Hematopoietic multipotent progenitor cell treated with erythropoietin and hydrocortisone succinate and interleukin-3 and kit ligand, for 8 days (in vitro differentiated cells): Measurements from ENCODE around the gene TUBG2.
"Not testable (repeated sequence)": the region's sequence is repeated elsewhere in the genome, so short reads cannot be mapped to it uniquely, and the experiment has no call there.

Experiments
- DNase-seq: peaks from one replicate; pipeline ENCODE4 v3.0.0-alpha.2; 2015

Gene TUBG2

DNA sequence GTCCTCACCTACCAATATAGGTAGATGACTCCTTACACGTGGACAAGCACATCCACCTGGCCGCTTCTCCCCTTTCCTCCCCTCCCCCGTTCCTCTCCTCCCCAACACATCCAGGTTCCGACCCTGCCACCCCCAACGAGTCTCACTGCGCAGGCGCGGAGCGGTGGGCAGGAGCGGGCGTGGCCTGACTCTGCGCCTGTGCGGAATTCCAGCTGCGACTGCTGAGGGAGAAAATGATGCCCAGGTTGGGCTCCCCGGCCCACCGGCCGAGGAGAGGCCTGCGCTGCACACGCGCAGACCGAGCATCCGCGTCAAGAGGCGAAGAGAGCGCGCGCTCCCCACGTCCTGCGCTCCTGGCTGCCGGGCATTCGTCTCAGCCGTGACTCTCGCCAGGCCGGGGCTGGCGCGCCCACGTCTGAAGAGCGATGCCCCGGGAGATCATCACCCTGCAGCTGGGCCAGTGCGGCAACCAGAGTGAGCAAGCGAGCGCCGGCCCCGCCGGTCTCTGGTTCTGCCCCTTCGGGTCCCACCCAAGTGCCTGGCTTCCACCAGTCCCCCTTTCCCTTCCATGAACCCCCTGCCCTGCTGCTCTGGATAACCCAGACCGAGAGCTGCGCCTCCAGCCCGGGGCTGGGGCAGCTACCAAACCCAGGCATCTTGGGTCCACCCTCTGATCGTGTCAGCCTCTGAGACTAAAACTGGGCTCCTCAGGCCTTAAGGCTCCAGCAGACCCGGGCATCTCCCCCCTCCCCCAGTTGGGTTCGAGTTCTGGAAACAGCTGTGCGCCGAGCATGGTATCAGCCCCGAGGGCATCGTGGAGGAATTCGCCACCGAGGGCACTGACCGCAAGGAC is at the start of gene TUBG2:
TSS of gene TUBG2 (plus strand) at position 206 of the 853 bp plus-strand sequence. CDS start at position 426, 220 bp downstream.
- DNase-seq, result peak; percentile 91

DNA sequence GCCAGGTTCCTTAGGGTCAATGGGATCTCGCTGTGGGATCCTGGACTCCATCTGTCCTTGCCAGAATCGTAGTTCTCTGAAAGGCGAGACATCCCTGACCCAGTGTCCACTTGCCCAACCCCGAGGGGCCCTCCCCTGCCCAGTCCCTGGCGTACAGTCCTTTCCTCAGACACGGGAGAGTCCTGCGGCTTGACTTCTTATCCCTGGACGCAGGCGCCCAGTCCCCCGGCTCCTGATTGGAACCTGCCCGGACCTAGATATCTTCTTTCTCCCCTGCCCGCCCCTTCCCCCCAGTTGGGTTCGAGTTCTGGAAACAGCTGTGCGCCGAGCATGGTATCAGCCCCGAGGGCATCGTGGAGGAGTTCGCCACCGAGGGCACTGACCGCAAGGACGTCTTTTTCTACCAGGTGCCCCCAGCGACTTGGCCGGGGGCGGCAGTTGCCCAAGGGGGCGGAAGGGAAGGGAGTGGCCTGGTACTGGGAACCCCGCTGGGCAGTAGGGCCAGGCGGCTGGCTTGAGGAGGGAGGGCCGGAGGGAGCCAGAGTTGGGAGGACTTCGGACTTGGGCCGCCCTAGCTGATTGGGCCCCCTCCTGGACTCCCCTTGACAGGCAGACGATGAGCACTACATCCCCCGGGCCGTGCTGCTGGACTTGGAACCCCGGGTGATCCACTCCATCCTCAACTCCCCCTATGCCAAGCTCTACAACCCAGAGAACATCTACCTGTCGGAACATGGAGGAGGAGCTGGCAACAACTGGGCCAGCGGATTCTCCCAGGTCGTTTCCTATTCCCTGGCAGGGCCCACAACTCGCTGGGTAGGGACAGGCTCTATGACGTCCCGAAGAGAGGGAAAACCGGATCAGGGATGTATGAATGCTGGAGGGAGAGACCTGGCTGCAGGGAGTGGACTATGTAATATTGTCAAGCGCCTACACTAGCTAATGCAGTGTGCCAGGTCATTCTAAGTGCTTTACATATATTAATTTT is 49.0 kb upstream of the TUBG2 start:
- not testable (repeated sequence) for DNase-seq

DNA sequence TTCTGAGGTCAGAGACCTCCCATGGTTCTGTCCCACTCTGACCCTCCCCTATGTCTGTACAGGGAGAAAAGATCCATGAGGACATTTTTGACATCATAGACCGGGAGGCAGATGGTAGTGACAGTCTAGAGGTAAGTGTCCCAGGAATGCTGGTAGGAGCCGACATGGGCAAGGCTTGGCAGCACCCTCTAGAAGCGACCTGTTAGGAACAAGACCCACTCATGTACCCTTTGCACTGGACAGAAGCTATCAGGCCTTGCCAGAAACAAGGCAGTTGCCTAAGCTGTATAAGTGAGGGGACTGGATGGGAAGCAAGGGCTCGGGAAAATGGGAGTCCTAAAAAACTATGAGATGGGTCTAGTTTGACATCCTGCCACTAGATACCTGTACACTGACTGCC is 47.1 kb upstream of the TUBG2 start:
- DNase-seq, result no peak

DNA sequence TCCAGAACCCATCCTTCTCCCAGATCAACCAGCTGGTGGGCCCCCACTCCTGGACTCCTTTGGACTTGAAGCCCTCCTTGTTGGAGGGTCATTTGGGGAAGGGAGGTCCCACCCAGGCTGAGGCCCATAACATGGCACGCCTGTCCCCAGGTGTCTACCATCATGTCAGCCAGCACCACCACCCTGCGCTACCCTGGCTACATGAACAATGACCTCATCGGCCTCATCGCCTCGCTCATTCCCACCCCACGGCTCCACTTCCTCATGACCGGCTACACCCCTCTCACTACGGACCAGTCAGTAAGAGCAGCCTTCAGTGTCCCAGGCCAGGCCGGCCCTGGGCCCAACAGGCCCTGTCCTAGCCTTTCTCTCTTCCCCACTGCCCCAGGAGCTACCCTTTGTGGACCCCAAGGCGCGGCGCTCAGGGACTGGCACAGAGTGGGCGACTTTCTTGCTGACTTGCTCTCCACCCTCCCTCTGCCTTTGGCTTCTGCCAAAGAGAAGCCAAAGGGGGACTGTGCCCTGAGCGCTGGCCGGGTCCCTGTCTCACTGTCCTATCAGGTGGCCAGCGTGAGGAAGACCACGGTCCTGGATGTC is 45.3 kb upstream of the TUBG2 start:
- DNase-seq, result no peak

DNA sequence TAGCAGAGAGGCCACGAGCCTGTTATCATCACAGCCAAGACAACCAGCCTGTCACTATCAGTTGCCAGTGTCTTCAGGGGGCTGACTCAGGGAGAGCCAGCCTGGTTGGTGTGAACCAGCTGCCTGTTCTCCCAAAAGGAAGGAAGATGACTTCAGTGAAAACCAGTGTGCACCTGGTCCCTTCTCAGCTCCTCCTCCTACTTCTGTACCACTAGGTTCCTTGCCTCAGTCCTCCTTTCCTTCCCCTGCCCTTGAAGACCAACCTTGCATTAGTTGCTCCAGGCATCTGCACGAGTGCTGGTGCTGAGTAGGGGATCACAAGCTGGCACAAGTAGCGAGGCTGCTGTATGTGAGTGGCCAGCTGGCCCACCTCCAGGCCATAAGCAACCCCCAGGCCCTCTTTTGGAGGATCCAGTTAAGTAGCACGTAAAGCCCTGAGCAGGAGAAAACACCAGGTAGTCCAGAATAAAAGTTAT is 41.1 kb upstream of the TUBG2 start:
- peak; percentile 95 for DNase-seq

DNA sequence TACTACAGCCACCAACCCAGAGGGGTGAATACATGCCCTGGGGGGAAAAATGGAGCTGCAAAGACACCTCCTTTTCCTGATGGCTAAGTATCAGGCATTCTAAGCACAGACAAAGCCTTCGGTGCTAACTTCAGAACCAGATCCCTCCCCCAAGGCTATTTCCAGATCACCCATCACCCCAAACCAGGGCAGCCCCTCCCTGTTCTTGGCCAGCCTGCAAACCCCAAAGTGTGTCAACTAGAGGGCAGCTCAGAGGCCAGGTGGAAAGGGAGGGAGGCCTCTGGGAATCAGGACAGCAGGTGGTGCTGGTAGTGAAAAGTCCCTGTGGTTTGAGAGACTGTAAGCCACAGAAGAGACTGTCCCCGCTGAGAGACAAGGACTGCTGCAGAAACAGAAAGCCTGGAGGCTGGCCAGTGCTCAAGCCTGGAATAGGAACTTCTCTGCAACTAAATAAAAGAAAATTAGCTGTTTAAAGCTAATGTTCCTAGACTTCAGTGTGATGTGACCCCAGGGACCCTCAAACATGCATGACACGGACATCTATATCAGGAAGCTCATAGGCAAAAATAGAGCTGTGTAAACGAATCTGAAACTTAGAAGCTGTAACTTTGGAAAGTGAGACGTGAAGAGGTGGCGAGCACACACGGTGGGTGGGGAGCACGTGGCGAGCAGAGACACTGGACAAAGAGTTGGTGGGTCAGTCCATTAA is 40.5 kb upstream of the TUBG2 start:
- peak; percentile 88 for DNase-seq

DNA sequence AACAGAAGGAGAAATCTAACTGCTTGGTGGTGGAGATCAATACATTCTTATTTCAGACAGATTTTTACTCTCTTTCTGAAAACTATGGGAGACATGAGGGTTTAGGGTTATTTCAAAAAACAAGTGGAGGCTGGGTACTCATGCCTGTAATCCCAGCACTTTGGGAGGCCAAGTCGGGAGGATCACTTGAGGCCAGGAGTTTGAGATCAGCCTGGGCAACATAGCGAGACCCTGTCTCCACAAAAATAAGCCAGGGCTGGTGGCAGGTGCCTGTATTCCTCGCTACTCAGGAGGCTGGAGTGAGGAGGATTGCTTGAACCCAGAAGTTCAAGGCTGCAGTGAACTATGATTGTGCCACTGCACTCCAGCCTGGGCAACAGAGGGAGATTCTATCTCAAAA is 37.1 kb upstream of the TUBG2 start:
- not testable (repeated sequence) for DNase-seq

DNA sequence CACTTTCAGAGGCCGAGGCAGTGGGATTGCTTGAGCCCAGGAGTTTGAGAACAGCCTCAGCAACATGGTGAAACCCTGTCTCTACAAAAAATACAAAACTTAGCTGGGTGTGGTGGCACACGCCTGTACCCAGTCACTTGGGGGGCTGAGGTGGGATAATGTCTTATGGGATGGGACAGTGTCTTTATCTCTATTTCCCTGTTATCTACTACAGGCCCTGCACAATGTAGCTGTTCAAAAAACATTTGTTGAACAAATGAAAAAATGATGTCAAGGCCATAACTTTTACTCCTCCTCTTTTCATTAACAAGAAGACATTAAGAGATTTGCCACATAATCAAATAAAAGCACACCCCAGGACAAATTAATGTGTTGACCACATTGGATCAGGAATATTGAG is 35.8 kb upstream of the TUBG2 start:
- peak; percentile 89 for DNase-seq

DNA sequence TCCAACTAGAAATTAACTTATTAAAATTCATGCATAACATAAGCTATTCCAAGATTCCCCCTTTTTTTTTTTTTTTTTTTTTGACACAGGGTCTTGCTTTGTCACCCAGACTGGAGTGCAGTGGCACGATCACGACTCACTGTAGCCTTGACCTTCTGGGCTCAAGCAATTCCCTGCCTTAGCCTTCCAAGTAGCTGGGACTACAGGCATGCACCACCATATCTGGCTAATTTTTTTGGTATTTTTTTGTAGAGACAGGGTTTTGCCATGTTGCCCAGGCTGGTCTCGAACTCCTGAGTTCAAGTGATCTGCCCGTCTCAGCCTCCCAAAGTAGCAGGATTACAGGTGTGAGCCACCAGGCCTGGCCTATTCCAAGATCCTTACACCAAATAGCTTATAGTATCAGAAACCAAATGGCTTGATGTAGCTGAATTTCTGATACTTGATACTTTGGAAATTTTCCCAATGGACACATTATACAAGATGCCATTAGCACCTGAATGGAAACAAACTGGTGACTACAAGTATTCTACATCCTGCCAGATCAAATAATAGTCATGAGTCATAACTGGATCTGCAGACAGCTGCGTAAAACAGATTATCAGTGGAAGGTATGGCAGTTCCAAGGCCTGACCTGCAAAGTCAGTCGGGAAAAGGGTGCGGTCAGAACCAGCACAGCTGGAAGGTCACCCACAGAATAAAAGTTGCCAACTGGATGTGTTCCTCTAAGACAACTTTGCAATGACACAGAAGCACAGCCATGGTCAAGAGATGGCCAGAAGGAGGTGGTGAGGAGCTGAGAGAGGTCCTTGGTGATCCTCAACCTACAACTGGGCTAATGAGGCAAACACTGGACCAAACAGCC is 35.1 kb upstream of the TUBG2 start:
- peak; percentile 97 for DNase-seq

DNA sequence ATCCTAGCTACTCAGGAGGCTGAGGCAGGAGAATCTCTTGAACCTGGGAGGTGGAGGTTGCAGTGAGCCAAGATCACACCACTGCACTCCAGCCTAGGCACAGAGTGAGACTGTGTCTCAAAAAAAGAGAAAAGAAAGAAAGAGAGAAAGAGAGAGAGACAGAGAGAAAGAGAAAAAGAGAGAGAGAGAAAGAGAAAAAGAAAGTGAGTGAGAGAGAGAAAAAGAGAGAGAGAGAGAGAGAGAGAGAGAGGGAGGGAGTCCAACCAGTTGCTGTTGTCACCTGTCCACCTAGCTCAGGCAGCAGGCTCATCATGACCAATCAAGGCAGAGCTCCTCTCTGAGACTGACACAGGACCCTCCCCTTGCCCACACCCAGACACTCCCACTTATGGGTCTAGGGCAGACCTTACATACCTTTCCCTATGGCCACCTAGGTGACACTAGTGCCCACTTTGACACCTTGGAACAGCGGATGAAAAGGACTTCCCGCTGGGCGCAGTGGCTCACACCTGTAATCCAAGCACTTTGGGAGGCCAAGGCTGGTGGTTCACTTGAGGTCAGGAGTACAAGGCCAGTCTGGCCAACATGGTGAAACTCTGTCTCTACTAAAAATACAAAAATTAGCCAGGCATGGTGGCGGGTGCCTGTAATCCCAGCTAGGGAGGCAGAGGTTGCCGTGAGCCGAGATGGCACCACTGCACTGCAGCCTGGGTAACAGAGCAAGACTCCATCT is 31.9 kb upstream of the TUBG2 start:
- peak; percentile 61 for DNase-seq

DNA sequence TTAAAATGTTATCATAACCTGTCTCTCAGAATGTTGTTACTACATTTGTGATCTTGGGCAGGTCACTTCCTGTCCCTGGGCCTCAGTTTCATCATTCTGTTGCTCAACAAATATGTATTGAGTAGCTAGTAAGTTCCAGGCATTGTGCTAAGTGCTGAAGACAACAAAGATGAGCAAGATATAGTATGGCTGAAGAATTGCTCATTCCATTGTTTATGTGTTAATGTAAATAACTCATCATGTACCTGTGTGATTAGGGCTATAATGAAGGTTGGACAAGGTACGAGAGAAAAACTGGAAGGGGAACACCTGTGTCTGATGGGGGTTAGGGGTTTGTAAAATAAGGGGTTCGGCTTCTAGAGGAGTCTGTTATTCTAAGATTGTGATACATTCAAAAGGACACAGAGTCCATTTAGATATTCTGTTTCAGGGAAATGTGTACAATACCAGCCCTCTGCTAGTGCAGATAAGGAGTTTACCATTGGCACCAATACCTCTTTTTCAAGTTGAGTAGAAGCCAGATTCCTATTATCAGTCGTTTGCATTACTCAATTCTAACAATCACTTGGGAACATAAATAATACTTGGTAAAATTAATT is 29.6 kb upstream of the TUBG2 start:
- DNase-seq, result peak; percentile 99

DNA sequence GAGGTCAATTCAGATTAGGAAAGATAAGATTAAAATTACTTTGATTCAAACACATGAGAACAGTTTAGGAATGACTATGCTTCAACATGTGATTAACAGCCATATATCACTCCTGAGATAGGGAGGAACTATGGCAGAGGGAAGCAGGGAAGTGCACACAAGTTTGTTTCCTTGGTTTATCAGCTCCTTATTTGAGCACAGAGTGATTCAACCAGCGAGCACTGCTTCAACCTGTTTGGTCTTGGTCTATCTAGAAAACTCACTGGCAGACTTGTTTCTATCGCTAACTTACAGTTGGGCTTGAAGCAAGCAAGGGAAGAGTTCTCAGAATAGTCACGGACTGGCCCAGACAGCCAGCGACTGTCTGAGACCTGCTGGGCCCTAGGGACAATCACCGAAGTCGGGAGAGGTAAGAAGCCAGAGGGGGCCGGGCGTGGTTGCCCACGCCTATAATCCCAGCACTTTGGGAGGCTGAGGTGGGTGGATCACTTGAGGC is 26.1 kb upstream of the TUBG2 start:
- peak; percentile 94 for DNase-seq

DNA sequence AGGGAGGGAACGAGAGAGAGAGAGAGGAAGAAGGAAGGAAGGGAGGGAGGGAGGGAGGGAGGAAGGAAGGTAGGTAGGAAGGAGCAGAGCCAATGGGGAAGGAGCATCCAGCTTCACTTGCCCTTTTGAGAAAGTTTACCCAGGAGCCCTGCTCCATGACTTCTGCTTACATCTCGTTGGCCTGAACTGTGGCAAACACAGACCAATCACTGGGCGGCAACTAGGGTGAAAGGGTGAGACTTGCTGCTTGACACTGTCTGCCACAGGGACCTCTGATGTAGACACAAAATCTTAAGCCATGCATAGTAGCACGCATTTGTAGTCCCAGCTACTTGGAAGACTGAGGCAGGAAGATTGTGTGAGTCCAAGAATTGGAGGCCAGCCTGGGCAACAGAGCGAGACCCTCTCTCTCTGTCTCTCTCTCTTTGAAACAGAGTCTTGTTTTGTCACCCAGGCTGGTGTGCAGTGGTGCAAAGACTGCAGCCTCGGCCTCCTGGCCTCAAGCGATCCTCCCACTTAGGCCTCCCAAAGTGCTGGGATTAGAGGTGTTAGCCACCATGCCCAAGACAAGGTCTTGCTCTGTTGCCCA is 19.5 kb upstream of the TUBG2 start:
- peak; percentile 79 for DNase-seq

DNA sequence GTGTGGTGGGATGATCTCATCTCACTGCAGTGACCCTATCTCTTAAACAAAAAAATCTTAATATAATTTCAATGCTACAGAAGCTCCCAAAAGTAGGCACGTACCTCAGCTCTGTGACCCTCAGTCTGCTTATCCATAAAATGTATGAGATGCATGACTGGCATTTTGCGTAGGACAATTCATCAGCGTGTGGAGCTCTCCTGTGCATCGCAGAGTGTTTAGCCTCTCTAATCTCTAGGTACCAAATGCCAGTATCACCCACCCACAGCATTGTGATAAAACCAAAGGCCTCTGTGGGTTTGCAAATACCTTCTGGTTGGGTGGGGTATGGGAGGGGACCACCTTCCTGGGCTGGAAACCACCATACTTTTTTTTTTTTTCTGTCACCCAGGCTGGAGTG is 19.0 kb upstream of the TUBG2 start:
- peak; percentile 99 for DNase-seq

DNA sequence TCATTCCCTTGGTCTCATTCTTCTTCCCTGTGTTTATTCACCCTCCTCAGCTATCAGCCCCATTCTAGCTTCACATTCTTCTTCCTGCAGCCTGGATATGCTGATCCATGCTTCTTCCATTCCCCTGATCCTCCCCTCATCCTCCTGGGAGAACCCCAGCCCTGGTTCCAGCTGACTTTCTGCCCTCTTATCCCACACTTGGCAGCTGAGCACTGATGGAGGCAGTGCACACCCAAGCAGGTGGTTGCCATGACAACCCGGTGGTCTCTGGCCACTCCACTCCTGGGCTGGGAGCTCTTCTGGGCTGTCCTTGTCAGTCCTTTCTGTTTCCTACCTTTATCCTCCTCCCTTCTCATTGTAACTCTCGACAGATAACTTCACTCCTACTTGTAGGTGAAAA is 16.7 kb upstream of the TUBG2 start:
- DNase-seq, result no peak

DNA sequence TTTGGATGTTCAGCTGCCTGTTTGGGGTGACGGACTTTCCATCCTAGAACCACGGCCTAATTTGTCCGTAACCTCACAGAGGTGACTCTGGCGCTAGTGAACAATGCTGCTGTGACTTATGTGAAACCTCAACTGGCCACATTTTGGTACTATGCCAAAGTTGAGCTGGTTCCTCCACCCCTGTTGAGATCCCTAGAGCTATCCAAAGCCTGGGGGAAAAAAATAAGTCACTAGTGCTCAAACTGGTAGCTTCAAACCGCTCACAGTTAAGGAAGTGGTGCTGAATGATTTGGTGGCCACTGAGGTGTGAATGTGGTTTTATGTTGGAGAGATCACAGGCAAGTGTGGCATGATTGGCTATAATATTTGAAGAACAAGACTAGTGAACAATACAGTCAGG is 11.3 kb upstream of the TUBG2 start:
- peak; percentile 49 for DNase-seq

DNA sequence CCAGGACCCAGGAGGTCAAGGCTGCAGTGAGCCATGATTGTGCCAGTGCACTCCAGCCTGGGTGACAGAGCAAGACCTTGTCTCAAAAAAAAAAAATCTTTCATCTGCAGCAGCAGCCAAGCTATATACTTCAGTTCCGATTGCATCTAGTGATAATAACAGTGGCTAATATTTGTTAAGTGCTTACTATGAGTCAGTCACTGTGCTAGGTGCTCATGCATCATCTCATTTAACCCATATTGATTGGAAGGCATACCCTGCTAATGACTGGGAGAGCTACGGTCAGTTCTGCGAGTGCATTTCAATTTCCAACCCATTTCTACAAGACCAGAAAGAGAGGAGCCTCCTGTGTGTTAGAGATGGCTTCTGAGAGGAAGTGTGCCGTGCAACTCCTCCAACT is 7.7 kb upstream of the TUBG2 start:
- no peak for DNase-seq

DNA sequence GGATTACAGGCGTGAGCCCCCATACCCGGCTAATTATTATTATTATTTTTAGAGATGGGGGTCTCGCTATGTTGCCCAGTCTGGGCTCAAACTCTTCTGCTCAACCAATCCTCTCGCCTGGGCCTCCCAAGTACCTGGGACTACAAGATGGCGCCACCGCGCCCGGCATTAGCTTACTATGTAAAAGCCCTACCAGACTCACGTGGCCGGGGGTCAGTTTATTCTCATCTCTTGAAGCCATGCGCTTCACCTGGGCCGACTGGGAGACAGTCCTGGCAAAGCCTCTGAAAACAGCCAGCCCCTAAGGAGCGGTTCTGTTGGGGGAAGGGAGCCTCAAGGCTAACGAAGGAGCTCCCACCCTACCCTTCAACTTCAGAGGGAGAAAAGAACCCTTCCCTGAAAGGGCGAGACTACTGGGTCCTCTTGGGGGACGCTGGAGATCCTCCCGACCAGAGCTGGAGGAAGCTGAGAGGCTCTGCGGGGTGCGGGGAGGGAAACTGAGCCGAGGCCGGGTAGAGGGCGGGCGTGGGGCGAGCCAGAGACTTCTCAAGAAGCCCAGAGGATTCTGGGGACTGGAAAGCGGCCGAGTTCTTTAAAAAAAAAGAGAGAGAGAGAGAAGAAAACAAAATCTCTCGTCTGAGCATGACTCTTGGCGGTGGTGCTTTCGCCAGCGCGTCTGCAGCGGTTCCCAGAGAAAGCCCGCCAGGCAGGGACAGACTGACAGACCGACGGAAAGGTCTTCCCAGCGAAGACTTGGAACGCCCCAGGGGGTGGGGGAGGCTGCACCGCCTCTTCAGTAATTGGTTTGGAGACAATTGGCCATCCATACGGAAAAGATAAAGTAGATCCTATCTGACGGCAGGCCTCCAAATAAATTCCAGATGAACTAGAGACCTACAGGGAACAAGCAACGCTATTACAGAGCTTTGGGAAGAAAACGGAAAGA is 5.6 kb upstream of the TUBG2 start:
- peak; percentile 46 for DNase-seq
